ENCODE data around the gene PTPRT.

Gene PTPRT

GRCh38 chr20:42795111-42795695, 394.5 kb downstream of the PTPRT start:
- H3K36me3 ChIP-seq, result no peaks in the 10 kb centered on the region
- no peaks in the 10 kb centered on the region for H3K4me1 ChIP-seq (ENCODE audit: control insufficient read depth in 1 of 2, insufficient read depth in 1 of 2, low read depth in 1 of 2, low read length in 1 of 2)
- H3K4me3 ChIP-seq (ENCODE audit: low read depth in 1 of 2, low read length in 1 of 2), result no peak overlapping the region
- H3K9me3 ChIP-seq, result no peaks in the 10 kb centered on the region
- H3K27me3 ChIP-seq, result no peaks in the 10 kb centered on the region
- no peak overlapping the region for H3K27ac ChIP-seq
- TF ChIP-seq CTCF (IDR thresholded peaks at IDR 0.05), result no peak

GRCh38 chr20:42792052-42792451, 397.7 kb downstream of the PTPRT start:
- H3K9me3 ChIP-seq, result no peaks in the 10 kb centered on the region

GRCh38 chr20:42790111-42790510, 399.6 kb downstream of the PTPRT start:
- no peaks in the 10 kb centered on the region for H3K4me1 ChIP-seq (ENCODE audit: control insufficient read depth in 1 of 2, insufficient read depth in 1 of 2, low read depth in 1 of 2, low read length in 1 of 2)
- H3K9me3 ChIP-seq, result no peaks in the 10 kb centered on the region
- no peaks in the 10 kb centered on the region for H3K36me3 ChIP-seq
- TF ChIP-seq CTCF (IDR thresholded peaks at IDR 0.05), result no peak
- H3K27ac ChIP-seq, result no peak overlapping the region
- H3K27me3 ChIP-seq, result no peaks in the 10 kb centered on the region
- H3K4me3 ChIP-seq (ENCODE audit: low read depth in 1 of 2, low read length in 1 of 2), result no peak overlapping the region

More at GRCh38 chr20:42792052-42792451, 397.7 kb downstream of the PTPRT start:
- Histone ChIP-seq H3K27me3 (no peaks in the 10 kb centered on the region), H3K4me3 (ENCODE audit: low read depth in 1 of 2, low read length in 1 of 2) (no peak overlapping the region), H3K36me3 (no peaks in the 10 kb centered on the region), H3K27ac (no peak overlapping the region), H3K4me1 (ENCODE audit: control insufficient read depth in 1 of 2, insufficient read depth in 1 of 2, low read depth in 1 of 2, low read length in 1 of 2) (no peaks in the 10 kb centered on the region)
- TF ChIP-seq CTCF (IDR thresholded peaks at IDR 0.05), result no peak

- TF ChIP-seq CTCF (IDR thresholded peaks at IDR 0.05), result no peak
- no peaks in the 10 kb centered on the region for H3K9me3 ChIP-seq
Measured at GRCh38 chr20:42788707-42789106, 401.0 kb downstream of the PTPRT start.

GRCh38 chr20:42785041-42785440, 404.7 kb downstream of the PTPRT start:
- no peak overlapping the region for H3K27ac ChIP-seq
- no peaks in the 10 kb centered on the region for H3K36me3 ChIP-seq
- no peaks in the 10 kb centered on the region for H3K4me1 ChIP-seq (ENCODE audit: control insufficient read depth in 1 of 2, insufficient read depth in 1 of 2, low read depth in 1 of 2, low read length in 1 of 2)
- H3K4me3 ChIP-seq (ENCODE audit: low read depth in 1 of 2, low read length in 1 of 2), result no peak overlapping the region
- no peaks in the 10 kb centered on the region for H3K9me3 ChIP-seq
- no peak for TF ChIP-seq CTCF (IDR thresholded peaks at IDR 0.05)
- no peaks in the 10 kb centered on the region for H3K27me3 ChIP-seq

More at GRCh38 chr20:42788707-42789106, 401.0 kb downstream of the PTPRT start:
- no peak overlapping the region for H3K4me3 ChIP-seq (ENCODE audit: low read depth in 1 of 2, low read length in 1 of 2)
- no peaks in the 10 kb centered on the region for H3K4me1 ChIP-seq (ENCODE audit: control insufficient read depth in 1 of 2, insufficient read depth in 1 of 2, low read depth in 1 of 2, low read length in 1 of 2)
- H3K27ac ChIP-seq, result no peak overlapping the region
- no peaks in the 10 kb centered on the region for H3K27me3 ChIP-seq
- H3K36me3 ChIP-seq, result no peaks in the 10 kb centered on the region

Measured in neutrophil (primary cell).